ENCODE results near the gene HDAC4. TPM values are rescaled to one million over a fixed set of nuclear protein-coding genes. Genes with fewer than 3 reads are reported as not detected.

The HDAC4 gene
- total and polyA plus RNA-seq, 7 donors = 7.9 to 329 (median 129) TPM

- no peak overlapping the region for H3K4me3 ChIP-seq
- no peaks in the 10 kb centered on the region for H3K36me3 ChIP-seq (ENCODE audit: insufficient read depth in 1 of 2, low read depth in 1 of 2)
- no peaks in the 10 kb centered on the region for H3K27me3 ChIP-seq (ENCODE audit: insufficient read depth in 3 of 3, low read length in 2 of 3)
- DNase-seq (no peak), ATAC-seq (peak in 1 of 4 donors; percentile 45)
- no peaks in the 10 kb centered on the region for H3K9me3 ChIP-seq
- no peak for TF ChIP-seq CTCF (IDR thresholded peaks at IDR 0.05)
- intact Hi-C loops (cut with DNase I) = loop anchor here in 1 of 2 donors (10.0 kb wide), 1 partner anchor 250 kb away; no protein-coding TSS in a partner anchor
- no peak overlapping the region for H3K27ac ChIP-seq
- H3K4me1 ChIP-seq = peaks cover 46% of the 10 kb centered on the region
- WGBS, 3 donors = 51 to 67% (median 54%) methylated on average over 11 of the region's 11 CpGs
Measured at GRCh38 chr2:239394346-239394945, 6.4 kb downstream of the HDAC4 start.

- no peak for TF ChIP-seq CTCF (IDR thresholded peaks at IDR 0.05)
- intact Hi-C loops (cut with DNase I) = loop anchor here in 1 of 2 donors (10.0 kb wide), 1 partner anchor 249 kb away; no protein-coding TSS in a partner anchor
- peaks cover 40% of the 10 kb centered on the region for H3K4me1 ChIP-seq
Measured at GRCh38 chr2:239393941-239394340, 6.9 kb downstream of the HDAC4 start.

GRCh38 chr2:239393388-239393940 is 7.4 kb downstream of the HDAC4 start:
- no peaks in the 10 kb centered on the region for H3K27me3 ChIP-seq (ENCODE audit: insufficient read depth in 3 of 3, low read length in 2 of 3)
- no peak for TF ChIP-seq CTCF (IDR thresholded peaks at IDR 0.05)
- no peak overlapping the region for H3K27ac ChIP-seq
- ATAC-seq (no peak), DNase-seq (peak; percentile 68 to 75)
- WGBS, 3 donors = 34 to 41% (median 40%) methylated on average over 7 of the region's 7 CpGs
- no peak overlapping the region for H3K4me3 ChIP-seq
- H3K36me3 ChIP-seq (ENCODE audit: insufficient read depth in 1 of 2, low read depth in 1 of 2) = no peaks in the 10 kb centered on the region
- intact Hi-C loops (cut with DNase I) = loop anchor here in 1 of 2 donors (10.0 kb wide), 1 partner anchor 249 kb away; no protein-coding TSS in a partner anchor
- peaks cover 36% of the 10 kb centered on the region for H3K4me1 ChIP-seq
- no peaks in the 10 kb centered on the region for H3K9me3 ChIP-seq

More at GRCh38 chr2:239393941-239394340, 6.9 kb downstream of the HDAC4 start:
- no peak for DNase-seq
- no peaks in the 10 kb centered on the region for H3K36me3 ChIP-seq (ENCODE audit: insufficient read depth in 1 of 2, low read depth in 1 of 2)
- H3K27ac ChIP-seq = no peak overlapping the region
- 52 to 61% (median 59%) methylated on average over 3 of the region's 3 CpGs for WGBS, 3 donors
- no peaks in the 10 kb centered on the region for H3K27me3 ChIP-seq (ENCODE audit: insufficient read depth in 3 of 3, low read length in 2 of 3)
- H3K9me3 ChIP-seq = no peaks in the 10 kb centered on the region
- no peak for ATAC-seq
- H3K4me3 ChIP-seq = no peak overlapping the region

GRCh38 chr2:239392688-239393387 is 8.0 kb downstream of the HDAC4 start:
- DNase-seq (no peak), ATAC-seq (no peak)
- Histone ChIP-seq H3K36me3 (ENCODE audit: insufficient read depth in 1 of 2, low read depth in 1 of 2) (no peaks in the 10 kb centered on the region), H3K9me3 (no peaks in the 10 kb centered on the region), H3K4me3 (no peak overlapping the region), H3K27ac (no peak overlapping the region), H3K27me3 (ENCODE audit: insufficient read depth in 3 of 3, low read length in 2 of 3) (no peaks in the 10 kb centered on the region), H3K4me1 (peaks cover 34% of the 10 kb centered on the region)
- 81 to 88% (median 86%) methylated on average over 13 to 14 of the region's 14 CpGs for WGBS, 3 donors
- intact Hi-C loops (cut with DNase I) = loop anchor here in 1 of 2 donors (10.0 kb wide), 1 partner anchor 248 kb away; no protein-coding TSS in a partner anchor
- no peak for TF ChIP-seq CTCF (IDR thresholded peaks at IDR 0.05)

Measured in psoas muscle (tissue), 8 donors.